GM18867 (cell line): ENCODE measurements around the gene ITLN2.
"Not testable (repeated sequence)": the region's sequence is repeated elsewhere in the genome, so short reads cannot be mapped to it uniquely, and the experiment has no call there.

Experiments used
- ATAC-seq: cut with Tn5 transposase; IDR thresholded peaks from one replicate; pipeline ENCODE4 v1.9.1; 2021; ENCODE audit warnings: mild to moderate bottlenecking, moderate library complexity; ENCODE audit not compliant: unreplicated experiment

Gene ITLN2

GRCh38 chr1:160956966-160957365 lies 2.4 kb upstream of the ITLN2 start:
- ATAC-seq, result no peak

GRCh38 chr1:160953030-160953429 lies 1.6 kb downstream of the ITLN2 start:
- no peak for ATAC-seq

GRCh38 chr1:160952129-160952510 lies 2.5 kb downstream of the ITLN2 start:
- no peak for ATAC-seq

GRCh38 chr1:160951443-160952128 lies 3.0 kb downstream of the ITLN2 start:
- peak; percentile 65 for ATAC-seq

- ATAC-seq, result no peak
Measured at GRCh38 chr1:160950657-160951056, 4.0 kb downstream of the ITLN2 start.

GRCh38 chr1:160949881-160950280 lies 4.7 kb downstream of the ITLN2 start:
- no peak for ATAC-seq

GRCh38 chr1:160949216-160949880 lies 5.3 kb downstream of the ITLN2 start:
- not testable (repeated sequence) for ATAC-seq

GRCh38 chr1:160947174-160947759 lies 7.3 kb downstream of the ITLN2 start:
- ATAC-seq, result not testable (repeated sequence)

GRCh38 chr1:160945881-160946280 lies 8.7 kb downstream of the ITLN2 start:
- ATAC-seq, result not testable (repeated sequence)

GRCh38 chr1:160945079-160945478 lies 9.5 kb downstream of the ITLN2 start:
- ATAC-seq, result no peak

GRCh38 chr1:160942926-160943325 lies 11.7 kb downstream of the ITLN2 start:
- no peak for ATAC-seq

- not testable (repeated sequence) for ATAC-seq
Measured at GRCh38 chr1:160936666-160937065, 17.9 kb downstream of the ITLN2 start.

- no peak for ATAC-seq
Measured at GRCh38 chr1:160935527-160936258, 18.9 kb downstream of the ITLN2 start.

GRCh38 chr1:160933305-160933704 lies 21.3 kb downstream of the ITLN2 start:
- not testable (repeated sequence) for ATAC-seq

GRCh38 chr1:160925652-160926244 lies 28.9 kb downstream of the ITLN2 start:
- no peak for ATAC-seq

GRCh38 chr1:160924791-160925651 lies 29.6 kb downstream of the ITLN2 start:
- no peak for ATAC-seq

- no peak for ATAC-seq
Measured at GRCh38 chr1:160916666-160917065, 37.9 kb downstream of the ITLN2 start.

- ATAC-seq, result not testable (repeated sequence)
Measured at GRCh38 chr1:160913229-160913628, 41.4 kb downstream of the ITLN2 start.

- ATAC-seq, result no peak
Measured at GRCh38 chr1:160911925-160912324, 42.7 kb downstream of the ITLN2 start.

- ATAC-seq, result no peak
Measured at GRCh38 chr1:160911441-160911840, 43.2 kb downstream of the ITLN2 start.
